H1 (cell line): Measurements from ENCODE around the gene TBL1Y. TPM values are rescaled to one million over a fixed set of nuclear protein-coding genes. Genes with fewer than 3 reads are reported as not detected.
A peak's percentile ranks its signal among the peaks of the same experiment; 100 is the strongest.

Experiments used
- CTCF ChIA-PET: fragments of 300-600 bp; sonication (Branson Sonifier 250); formaldehyde crosslinking; loops from one replicate; lab custom pipeline; 2021; ENCODE audit not compliant: partially characterized antibody; lab: Charles Lee
- POLR2A ChIA-PET: fragments of 300-600 bp; sonication (Branson Sonifier 250); formaldehyde crosslinking; loops from one replicate; lab custom pipeline; 2021; ENCODE audit warnings: inconsistent platforms; ENCODE audit not compliant: partially characterized antibody; lab: Charles Lee
- DNase-seq, 2 experiments: peaks; one replicate each; pipeline versions ENCODE4 v3.0.0 to v3.0.0-alpha.2; 2010 to 2022; ENCODE audit warnings: low spot score in 2 of 2, low read depth in 1 of 2, mixed read lengths in 1 of 2
- FAIRE-seq: peaks from 2 replicates; lab custom pipeline; 2011; peaks lifted over from hg19 to GRCh38; lab: Jason Lieb, UNC
- H2AFZ ChIP-seq: 2 replicates; pipeline ENCODE4 v1.8.1; 2012; ENCODE audit warnings: low read length, inconsistent platforms
- H2AK5ac ChIP-seq: 2 replicates; pipeline ENCODE4 v1.6.1; 2013; ENCODE audit warnings: low read depth, low read length
- H2BK120ac ChIP-seq: replicated peaks from 2 replicates; pipeline ENCODE3; 2013; ENCODE audit warnings: low read depth, low read length, inconsistent platforms
- H2BK12ac ChIP-seq: 2 replicates; pipeline ENCODE4 v1.6.1; 2013; ENCODE audit warnings: low read depth, low read length
- H2BK15ac ChIP-seq: 2 replicates; pipeline ENCODE4 v1.6.1; 2013; ENCODE audit warnings: low read length
- H2BK20ac ChIP-seq: 2 replicates; pipeline ENCODE4 v1.6.1; 2013; ENCODE audit warnings: low read length
- H2BK5ac ChIP-seq: 2 replicates; pipeline ENCODE4 v1.6.1; 2013; ENCODE audit warnings: low read depth, low read length
- H3K14ac ChIP-seq: 2 replicates; pipeline ENCODE4 v1.6.1; 2013; ENCODE audit warnings: inconsistent platforms; ENCODE audit not compliant: insufficient read length
- H3K18ac ChIP-seq: 2 replicates; pipeline ENCODE4 v1.6.1; 2013; ENCODE audit warnings: low read length; ENCODE audit errors: extremely low read depth
- H3K23ac ChIP-seq: 2 replicates; pipeline ENCODE4 v1.6.1; 2013; ENCODE audit warnings: inconsistent platforms; ENCODE audit not compliant: insufficient read length
- H3K23me2 ChIP-seq: 2 replicates; pipeline ENCODE4 v1.6.1; 2013; ENCODE audit warnings: low read depth, low read length
- H3K27ac ChIP-seq: 2 replicates; pipeline ENCODE4 v1.6.1; 2011; ENCODE audit warnings: low read depth, low read length, inconsistent platforms
- H3K27me3 ChIP-seq, 4 experiments: replicated peaks in 1 of 4; 1 replicate in 1 of 4; 2 replicates in 3 of 4; pipeline versions ENCODE4 v1.6.1 to v1.8.1; 2011 to 2013; ENCODE audit warnings: low read length in 3 of 4, mild to moderate bottlenecking in 3 of 4, inconsistent platforms in 2 of 4, mixed read lengths in 2 of 4, moderate library complexity in 1 of 4; ENCODE audit not compliant: control insufficient read depth in 3 of 4, insufficient read depth in 3 of 4; ENCODE audit errors: extremely low read depth in 1 of 4
- H3K36me3 ChIP-seq, 4 experiments: 2 replicates each; pipeline versions ENCODE4 v1.6.1 to v1.8.1; 2011 to 2013; ENCODE audit warnings: mild to moderate bottlenecking in 4 of 4, low read length in 3 of 4, moderate library complexity in 2 of 4, control low read depth in 1 of 4, inconsistent platforms in 1 of 4; ENCODE audit not compliant: insufficient read depth in 4 of 4, control insufficient read depth in 2 of 4
- H3K4ac ChIP-seq: replicated peaks from 2 replicates; pipeline ENCODE3; 2013; ENCODE audit warnings: low read length, low read depth, mixed read lengths, inconsistent platforms; ENCODE audit not compliant: insufficient read length
- H3K4me1 ChIP-seq, 4 experiments: replicated peaks in 1 of 4; 1 replicate in 1 of 4; 2 replicates in 3 of 4; pipeline versions ENCODE4 v1.6.1 to v1.8.1; 2011 to 2013; ENCODE audit warnings: low read length in 3 of 4, inconsistent platforms in 2 of 4, mixed read lengths in 1 of 4; ENCODE audit not compliant: insufficient read depth in 4 of 4, control insufficient read depth in 3 of 4
- H3K4me2 ChIP-seq, 2 experiments: 2 replicates each; pipeline versions ENCODE4 v1.6.1 to v1.8.1; 2011 to 2013; ENCODE audit warnings: low read depth in 2 of 2, low read length in 2 of 2, control low read depth in 1 of 2, inconsistent platforms in 1 of 2, mild to moderate bottlenecking in 1 of 2; ENCODE audit not compliant: insufficient read depth in 1 of 2
- H3K4me3 ChIP-seq, 4 experiments: fragments of 200-600, 300-600 bp in 1 of 4; sonication (generic), shearing (Covaris generic), sonication (Bioruptor Twin) in 1 of 4; 2 replicates each; pipeline versions ENCODE4 v1.5.1 to v1.8.1; 2011 to 2016; ENCODE audit warnings: low read length in 4 of 4, low read depth in 3 of 4, control low read depth in 2 of 4, inconsistent platforms in 2 of 4, mild to moderate bottlenecking in 2 of 4, mixed read lengths in 1 of 4, moderate library complexity in 1 of 4; ENCODE audit not compliant: insufficient read depth in 2 of 4; ENCODE audit errors: extremely low read depth in 1 of 4
- H3K56ac ChIP-seq: replicated peaks from 2 replicates; pipeline ENCODE3; 2013; ENCODE audit warnings: low read depth, mild to moderate bottlenecking, mixed read lengths, low read length, inconsistent platforms; ENCODE audit not compliant: insufficient read length
- H3K79me1 ChIP-seq: 2 replicates; pipeline ENCODE4 v1.6.1; 2013; ENCODE audit warnings: low read depth, low read length, control low read depth
- H3K79me2 ChIP-seq, 2 experiments: 2 replicates each; pipeline versions ENCODE4 v1.6.1 to v1.8.1; 2012 to 2013; ENCODE audit warnings: low read length in 2 of 2, mild to moderate bottlenecking in 2 of 2, inconsistent platforms in 1 of 2; ENCODE audit not compliant: insufficient read depth in 2 of 2, control insufficient read depth in 1 of 2
- H3K9ac ChIP-seq, 4 experiments: replicated peaks in 1 of 4; 1 replicate in 1 of 4; 2 replicates in 3 of 4; pipeline versions ENCODE4 v1.6.1 to v1.8.1; 2011 to 2013; ENCODE audit warnings: low read depth in 3 of 4, low read length in 3 of 4, control low read depth in 2 of 4, mild to moderate bottlenecking in 2 of 4, moderate library complexity in 2 of 4, inconsistent platforms in 1 of 4; ENCODE audit errors: extremely low read depth in 1 of 4
- H3K9me3 ChIP-seq, 2 experiments: 2 replicates each; pipeline versions ENCODE4 v1.6.1 to v1.8.1; 2012 to 2013; ENCODE audit warnings: mild to moderate bottlenecking in 2 of 2, moderate library complexity in 2 of 2, control low read depth in 1 of 2, inconsistent platforms in 1 of 2, low read depth in 1 of 2, low read length in 1 of 2, mixed read lengths in 1 of 2; ENCODE audit not compliant: insufficient read depth in 2 of 2
- H4K20me1 ChIP-seq, 2 experiments: replicated peaks in 1 of 2; 2 replicates each; pipeline versions ENCODE3 to v1.8.1; 2011 to 2013; ENCODE audit warnings: inconsistent platforms in 2 of 2, low read length in 2 of 2, mild to moderate bottlenecking in 1 of 2; ENCODE audit not compliant: insufficient read depth in 2 of 2, control insufficient read depth in 1 of 2
- H4K5ac ChIP-seq: 2 replicates; pipeline ENCODE4 v1.6.1; 2013; ENCODE audit warnings: low read length, low read depth, mixed read lengths, inconsistent platforms; ENCODE audit not compliant: insufficient read length
- H4K8ac ChIP-seq: 2 replicates; pipeline ENCODE4 v1.8.0; 2013; ENCODE audit warnings: mild to moderate bottlenecking, moderate library complexity, low read length, inconsistent platforms; ENCODE audit not compliant: insufficient read depth; ENCODE audit errors: extremely low read depth
- H4K91ac ChIP-seq: replicated peaks from 2 replicates; pipeline ENCODE3; 2013; ENCODE audit warnings: low read length, mixed read lengths, inconsistent platforms; ENCODE audit not compliant: insufficient read length
- BCL11A ChIP-seq, 2 experiments: IDR thresholded peaks; one replicate each; pipeline ENCODE4 v1.6.1; 2011; ENCODE audit warnings: low read depth in 2 of 2, low read length in 2 of 2, mild to moderate bottlenecking in 2 of 2
- FOSL1 ChIP-seq: IDR thresholded peaks from 2 replicates; pipeline ENCODE4 v1.6.1; 2011; ENCODE audit warnings: mild to moderate bottlenecking, low read depth, low read length, moderate library complexity; ENCODE audit not compliant: insufficient read depth
- HDAC2 ChIP-seq, 2 experiments: fragments of 300-600 bp in 1 of 2; sonication (generic) in 1 of 2; IDR thresholded peaks; 2 replicates each; pipeline ENCODE4 v1.6.1; 2011 to 2012; ENCODE audit warnings: low read depth in 2 of 2, low read length in 2 of 2, mild to moderate bottlenecking in 2 of 2, moderate library complexity in 2 of 2, borderline replicate concordance in 1 of 2, inconsistent platforms in 1 of 2
- KDM4A ChIP-seq: IDR thresholded peaks from one replicate; pipeline ENCODE4 v1.7.1; 2012; ENCODE audit warnings: low read depth, mild to moderate bottlenecking, moderate library complexity, low read length, inconsistent platforms; ENCODE audit not compliant: severe bottlenecking
- MAFK ChIP-seq: IDR thresholded peaks from 2 replicates; pipeline ENCODE4 v1.6.1; 2012; ENCODE audit warnings: low read depth, mild to moderate bottlenecking, improper control_type of control experiment, low read length
- POU5F1 ChIP-seq: IDR thresholded peaks from 2 replicates; pipeline ENCODE4 v1.6.1; 2011; ENCODE audit warnings: low read depth, mild to moderate bottlenecking, low read length, moderate library complexity
- SP1 ChIP-seq: IDR thresholded peaks from 2 replicates; pipeline ENCODE4 v1.6.1; 2011; ENCODE audit warnings: low read depth, low read length
- WGBS, 2 experiments: shearing (Covaris generic) in 1 of 2; methylation state at CpG; one replicate each; pipeline versions ENCODE4 v1.1.6 to v1.1.7; 2013 to 2015; ENCODE audit warnings: low lambda C conversion rate in 2 of 2, mixed read lengths in 2 of 2, inconsistent platforms in 1 of 2, low coverage in 1 of 2, missing lambda C conversion rate in 1 of 2; ENCODE audit not compliant: insufficient replicate concordance in 2 of 2, insufficient coverage in 1 of 2, insufficient read length in 1 of 2; ENCODE audit errors: extremely low coverage in 1 of 2, missing lambda C conversion rate in 1 of 2; 5-methylcytosine and 5-hydroxymethylcytosine counted together
- polyA plus RNA-seq, 7 experiments: library from polyadenylated mRNA; depleted of rRNA in 3 of 7; stranded (reverse) in 5 of 7; unstranded in 2 of 7; fragments of >200 nt in 5 of 7; fragments of 200-250 nt in 2 of 7; gene quantifications; 1 replicate in 5 of 7; 2 replicates in 1 of 7; 4 replicates in 1 of 7; pipeline versions ENCODE4 v1.2.1 to v1.2.3, GENCODE V29; 2011 to 2013; ENCODE audit warnings: missing spikeins in 2 of 7, mixed read lengths in 2 of 7
- total RNA-seq: library from RNA; stranded (reverse); fragmentation: NEBNext Ultra II Directional; extraction: Animal tissue kit (Norgen Biotek cat#: 25700); gene quantifications from 2 replicates; pipeline ENCODE4 v1.2.1, GENCODE V29; 2021
- TF ChIP-seq, protein P1 (sequence below), 3 experiments: IDR thresholded peaks; 1 replicate in 2 of 3; 2 replicates in 1 of 3; pipeline versions ENCODE4 v1.5.1 to v1.6.1; 2011; ENCODE audit warnings: low read length in 3 of 3, mild to moderate bottlenecking in 3 of 3, inconsistent platforms in 2 of 3, low read depth in 1 of 3, moderate library complexity in 1 of 3; ENCODE audit not compliant: insufficient read depth in 1 of 3; ENCODE audit errors: control extremely low read depth in 1 of 3
- TF ChIP-seq, protein P2 (sequence below): IDR thresholded peaks from 2 replicates; pipeline ENCODE4 v1.6.1; 2012; ENCODE audit warnings: low read length, inconsistent platforms

The TBL1Y gene
- total and polyA plus RNA-seq, 2 of the 8 experiments (the other 6 are each of a cell fraction or from before 2014, with no cell fraction given) = 2.5 to 4.2 TPM

DNA sequence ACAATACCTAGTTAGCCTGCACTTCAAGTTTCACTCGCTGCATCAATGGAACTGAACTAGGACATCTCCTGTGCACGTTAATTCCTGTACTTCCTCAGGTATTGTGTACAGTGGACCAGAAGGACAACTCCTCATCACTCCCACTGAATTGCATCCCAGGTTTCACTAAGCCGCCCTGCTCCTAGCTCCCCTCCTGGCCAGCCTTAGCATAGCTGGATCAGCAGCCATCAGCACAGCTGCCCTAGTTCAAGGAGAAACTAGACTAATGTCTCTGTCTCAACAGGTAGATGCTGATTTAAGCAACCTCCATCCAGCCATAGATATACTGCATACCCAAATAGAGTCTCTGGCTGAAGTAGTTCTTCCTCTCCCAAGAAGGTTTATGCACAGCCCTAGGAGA lies 16.0 kb upstream of the TBL1Y start:
- H2BK15ac ChIP-seq = no peak overlapping the region
- H2AK5ac ChIP-seq = no peak overlapping the region
- H4K8ac ChIP-seq = no peak overlapping the region
- H3K27ac ChIP-seq = no peak overlapping the region
- no peaks in the 10 kb centered on the region for H3K79me1 ChIP-seq
- H3K36me3 ChIP-seq = no peaks in the 10 kb centered on the region
- H3K4ac ChIP-seq = no peak overlapping the region
- H2BK5ac ChIP-seq = no peak overlapping the region
- H4K20me1 ChIP-seq = no peaks in the 10 kb centered on the region
- H3K9me3 ChIP-seq = no peaks in the 10 kb centered on the region
- H3K9ac ChIP-seq = no peak overlapping the region
- peak; percentile 89 for FAIRE-seq
- peak overlapping the region; percentile 38 to 47; a peak in 3 of 4 replicates for H3K4me2 ChIP-seq
- no peak overlapping the region for H3K18ac ChIP-seq
- no peaks in the 10 kb centered on the region for H3K79me2 ChIP-seq
- H3K23me2 ChIP-seq = no peaks in the 10 kb centered on the region
- DNase-seq = no peak
- peaks cover 30 to 61% (median 52%) of the 10 kb centered on the region in 4 experiments for H3K27me3 ChIP-seq
- no peak overlapping the region for H2BK12ac ChIP-seq
- H4K5ac ChIP-seq = no peak overlapping the region
- peak overlapping the region in 1 of 4 experiments; percentile 28; a peak in 1 of 8 replicates for H3K4me3 ChIP-seq
- no peak overlapping the region for H3K56ac ChIP-seq
- ChIA-PET CTCF (interaction anchor here (0.9 to 1.4 kb wide), 2 partner anchors 18 to 28 kb away, joined by 3 to 4 read pairs; no protein-coding TSS in a partner anchor), POLR2A (interaction anchor here (6.7 kb wide), 1 partner anchor 14 kb away, joined by 47 read pairs; the partner anchor contains the start of gene TBL1Y)
- no peak overlapping the region for H4K91ac ChIP-seq
- no peak overlapping the region for H2BK20ac ChIP-seq
- H3K14ac ChIP-seq = no peak overlapping the region
- H2BK120ac ChIP-seq = no peak overlapping the region
- WGBS, 2 experiments = 37% methylated on average over 3 of the region's 3 CpGs; no CpG with 5 or more reads in 1 of the 2 experiments
- H3K4me1 ChIP-seq = peaks cover 0 to 8% (median 3%) of the 10 kb centered on the region in 4 experiments; a peak in 4 of 7 replicates
- H3K23ac ChIP-seq = no peak overlapping the region
- H2AFZ ChIP-seq = no peak overlapping the region
- no peak for TF ChIP-seq KDM4A
- TF ChIP-seq FOSL1 = no peak
- TF ChIP-seq, protein P1, sequence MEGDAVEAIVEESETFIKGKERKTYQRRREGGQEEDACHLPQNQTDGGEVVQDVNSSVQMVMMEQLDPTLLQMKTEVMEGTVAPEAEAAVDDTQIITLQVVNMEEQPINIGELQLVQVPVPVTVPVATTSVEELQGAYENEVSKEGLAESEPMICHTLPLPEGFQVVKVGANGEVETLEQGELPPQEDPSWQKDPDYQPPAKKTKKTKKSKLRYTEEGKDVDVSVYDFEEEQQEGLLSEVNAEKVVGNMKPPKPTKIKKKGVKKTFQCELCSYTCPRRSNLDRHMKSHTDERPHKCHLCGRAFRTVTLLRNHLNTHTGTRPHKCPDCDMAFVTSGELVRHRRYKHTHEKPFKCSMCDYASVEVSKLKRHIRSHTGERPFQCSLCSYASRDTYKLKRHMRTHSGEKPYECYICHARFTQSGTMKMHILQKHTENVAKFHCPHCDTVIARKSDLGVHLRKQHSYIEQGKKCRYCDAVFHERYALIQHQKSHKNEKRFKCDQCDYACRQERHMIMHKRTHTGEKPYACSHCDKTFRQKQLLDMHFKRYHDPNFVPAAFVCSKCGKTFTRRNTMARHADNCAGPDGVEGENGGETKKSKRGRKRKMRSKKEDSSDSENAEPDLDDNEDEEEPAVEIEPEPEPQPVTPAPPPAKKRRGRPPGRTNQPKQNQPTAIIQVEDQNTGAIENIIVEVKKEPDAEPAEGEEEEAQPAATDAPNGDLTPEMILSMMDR (IDR thresholded peaks at IDR 0.05; ENCODE audit: control extremely low read depth in 1 of 3, insufficient read depth in 1 of 3, low read depth in 1 of 3, low read length in 3 of 3) = peak in 2 of 3 experiments; percentile 47 to 52; a peak in 2 of 4 replicates
- no peak for TF ChIP-seq BCL11A (IDR thresholded peaks at IDR 0.05; ENCODE audit: low read depth in 2 of 2, low read length in 2 of 2)
- no peak for TF ChIP-seq SP1
- TF ChIP-seq, protein P2, sequence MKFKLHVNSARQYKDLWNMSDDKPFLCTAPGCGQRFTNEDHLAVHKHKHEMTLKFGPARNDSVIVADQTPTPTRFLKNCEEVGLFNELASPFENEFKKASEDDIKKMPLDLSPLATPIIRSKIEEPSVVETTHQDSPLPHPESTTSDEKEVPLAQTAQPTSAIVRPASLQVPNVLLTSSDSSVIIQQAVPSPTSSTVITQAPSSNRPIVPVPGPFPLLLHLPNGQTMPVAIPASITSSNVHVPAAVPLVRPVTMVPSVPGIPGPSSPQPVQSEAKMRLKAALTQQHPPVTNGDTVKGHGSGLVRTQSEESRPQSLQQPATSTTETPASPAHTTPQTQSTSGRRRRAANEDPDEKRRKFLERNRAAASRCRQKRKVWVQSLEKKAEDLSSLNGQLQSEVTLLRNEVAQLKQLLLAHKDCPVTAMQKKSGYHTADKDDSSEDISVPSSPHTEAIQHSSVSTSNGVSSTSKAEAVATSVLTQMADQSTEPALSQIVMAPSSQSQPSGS = no peak
- no peak for TF ChIP-seq MAFK
- TF ChIP-seq HDAC2 (IDR thresholded peaks at IDR 0.05; ENCODE audit: borderline replicate concordance in 1 of 2, low read depth in 2 of 2, low read length in 2 of 2) = no peak
- no peak for TF ChIP-seq POU5F1
